NT2/D1 (cell line): ENCODE results near the gene MOB3B.

Source experiments
- DNase-seq: peaks from one replicate; pipeline ENCODE4 v3.0.0-alpha.2; 2011; ENCODE audit warnings: low read depth, low spot score
- H3K27me3 ChIP-seq: 2 replicates; pipeline ENCODE4 v1.6.0; 2011; ENCODE audit warnings: mild to moderate bottlenecking; ENCODE audit not compliant: insufficient read length, insufficient read depth
- H3K36me3 ChIP-seq: 2 replicates; pipeline ENCODE4 v1.6.1; 2011; ENCODE audit warnings: mild to moderate bottlenecking, low read length, mixed read lengths; ENCODE audit not compliant: insufficient read depth, insufficient read length
- H3K4me1 ChIP-seq: 2 replicates; pipeline ENCODE4 v1.5.1; 2011; ENCODE audit not compliant: insufficient read depth, insufficient read length
- H3K4me3 ChIP-seq: 2 replicates; pipeline ENCODE4 v1.5.1; 2011; ENCODE audit warnings: low read depth; ENCODE audit not compliant: insufficient read length
- H3K9ac ChIP-seq: 2 replicates; pipeline ENCODE4 v1.6.0; 2011; ENCODE audit warnings: low read depth; ENCODE audit not compliant: insufficient read length
- H3K9me3 ChIP-seq: 2 replicates; pipeline ENCODE4 v1.5.1; 2011; ENCODE audit warnings: mild to moderate bottlenecking, low read length; ENCODE audit not compliant: insufficient read depth
- SUZ12 ChIP-seq: IDR thresholded peaks from 2 replicates; pipeline ENCODE4 v1.6.1; 2011; ENCODE audit not compliant: insufficient read length, insufficient read depth; ENCODE audit errors: extremely low read depth
- YY1 ChIP-seq: IDR thresholded peaks from 2 replicates; pipeline ENCODE4 v1.6.1; 2011; ENCODE audit not compliant: insufficient read length, insufficient read depth
- ZNF274 ChIP-seq: IDR thresholded peaks from 2 replicates; pipeline ENCODE4 v1.6.1; 2011; ENCODE audit warnings: mild to moderate bottlenecking, low read depth, low read length

The MOB3B gene

GRCh38 chr9:27442464-27442863 is 87.2 kb downstream of the MOB3B start:
- TF ChIP-seq YY1, result no peak
- Histone ChIP-seq H3K27me3 (no peaks in the 10 kb centered on the region), H3K36me3 (no peaks in the 10 kb centered on the region), H3K4me3 (no peak overlapping the region), H3K9ac (no peak overlapping the region), H3K4me1 (no peaks in the 10 kb centered on the region), H3K9me3 (no peaks in the 10 kb centered on the region)
- DNase-seq, result no peak

- no peak for DNase-seq
- H3K9ac ChIP-seq, result no peak overlapping the region
- H3K9me3 ChIP-seq, result no peaks in the 10 kb centered on the region
- H3K27me3 ChIP-seq, result no peaks in the 10 kb centered on the region
- H3K36me3 ChIP-seq, result no peaks in the 10 kb centered on the region
- no peak for TF ChIP-seq SUZ12
- no peak for TF ChIP-seq ZNF274
- no peak for TF ChIP-seq YY1
- H3K4me3 ChIP-seq, result no peak overlapping the region
- no peaks in the 10 kb centered on the region for H3K4me1 ChIP-seq
Observed at GRCh38 chr9:27441741-27442070, 87.9 kb downstream of the MOB3B start.

- no peaks in the 10 kb centered on the region for H3K36me3 ChIP-seq
- TF ChIP-seq ZNF274 (no peak), SUZ12 (no peak), YY1 (no peak)
- DNase-seq, result no peak
- H3K9me3 ChIP-seq, result no peaks in the 10 kb centered on the region
- H3K9ac ChIP-seq, result no peak overlapping the region
- no peak overlapping the region for H3K4me3 ChIP-seq
- H3K4me1 ChIP-seq, result no peaks in the 10 kb centered on the region
- no peaks in the 10 kb centered on the region for H3K27me3 ChIP-seq
Observed at GRCh38 chr9:27440888-27441740, 88.5 kb downstream of the MOB3B start.

GRCh38 chr9:27438522-27438921 is 91.1 kb downstream of the MOB3B start:
- no peaks in the 10 kb centered on the region for H3K4me1 ChIP-seq

GRCh38 chr9:27437652-27438373 is 91.8 kb downstream of the MOB3B start:
- TF ChIP-seq YY1, result no peak
- no peak for TF ChIP-seq ZNF274
- no peak for TF ChIP-seq SUZ12
- H3K36me3 ChIP-seq, result no peaks in the 10 kb centered on the region
- no peak overlapping the region for H3K4me3 ChIP-seq
- DNase-seq, result no peak
- H3K4me1 ChIP-seq, result no peaks in the 10 kb centered on the region
- H3K9ac ChIP-seq, result no peak overlapping the region
- H3K27me3 ChIP-seq, result no peaks in the 10 kb centered on the region
- H3K9me3 ChIP-seq, result no peaks in the 10 kb centered on the region

More at GRCh38 chr9:27438522-27438921, 91.1 kb downstream of the MOB3B start:
- H3K9me3 ChIP-seq, result no peaks in the 10 kb centered on the region
- DNase-seq, result no peak
- H3K27me3 ChIP-seq, result no peaks in the 10 kb centered on the region
- H3K36me3 ChIP-seq, result no peaks in the 10 kb centered on the region
- H3K9ac ChIP-seq, result no peak overlapping the region
- H3K4me3 ChIP-seq, result no peak overlapping the region
- TF ChIP-seq YY1 (no peak), SUZ12 (no peak), ZNF274 (no peak)

- Histone ChIP-seq H3K36me3 (no peaks in the 10 kb centered on the region), H3K4me3 (no peak overlapping the region), H3K4me1 (no peaks in the 10 kb centered on the region), H3K9ac (no peak overlapping the region), H3K9me3 (no peaks in the 10 kb centered on the region), H3K27me3 (no peaks in the 10 kb centered on the region)
- no peak for DNase-seq
- TF ChIP-seq YY1 (no peak), ZNF274 (no peak), SUZ12 (no peak)
Observed at GRCh38 chr9:27436234-27436633, 93.4 kb downstream of the MOB3B start.

- no peaks in the 10 kb centered on the region for H3K27me3 ChIP-seq
- no peaks in the 10 kb centered on the region for H3K36me3 ChIP-seq
- no peaks in the 10 kb centered on the region for H3K4me1 ChIP-seq
- no peak for DNase-seq
- no peak overlapping the region for H3K9ac ChIP-seq
- no peak for TF ChIP-seq ZNF274
- H3K4me3 ChIP-seq, result no peak overlapping the region
- no peaks in the 10 kb centered on the region for H3K9me3 ChIP-seq
Observed at GRCh38 chr9:27433631-27434325, 95.8 kb downstream of the MOB3B start.
